ENCODE data around the gene PRDX1.

PRDX1 gene

DNA sequence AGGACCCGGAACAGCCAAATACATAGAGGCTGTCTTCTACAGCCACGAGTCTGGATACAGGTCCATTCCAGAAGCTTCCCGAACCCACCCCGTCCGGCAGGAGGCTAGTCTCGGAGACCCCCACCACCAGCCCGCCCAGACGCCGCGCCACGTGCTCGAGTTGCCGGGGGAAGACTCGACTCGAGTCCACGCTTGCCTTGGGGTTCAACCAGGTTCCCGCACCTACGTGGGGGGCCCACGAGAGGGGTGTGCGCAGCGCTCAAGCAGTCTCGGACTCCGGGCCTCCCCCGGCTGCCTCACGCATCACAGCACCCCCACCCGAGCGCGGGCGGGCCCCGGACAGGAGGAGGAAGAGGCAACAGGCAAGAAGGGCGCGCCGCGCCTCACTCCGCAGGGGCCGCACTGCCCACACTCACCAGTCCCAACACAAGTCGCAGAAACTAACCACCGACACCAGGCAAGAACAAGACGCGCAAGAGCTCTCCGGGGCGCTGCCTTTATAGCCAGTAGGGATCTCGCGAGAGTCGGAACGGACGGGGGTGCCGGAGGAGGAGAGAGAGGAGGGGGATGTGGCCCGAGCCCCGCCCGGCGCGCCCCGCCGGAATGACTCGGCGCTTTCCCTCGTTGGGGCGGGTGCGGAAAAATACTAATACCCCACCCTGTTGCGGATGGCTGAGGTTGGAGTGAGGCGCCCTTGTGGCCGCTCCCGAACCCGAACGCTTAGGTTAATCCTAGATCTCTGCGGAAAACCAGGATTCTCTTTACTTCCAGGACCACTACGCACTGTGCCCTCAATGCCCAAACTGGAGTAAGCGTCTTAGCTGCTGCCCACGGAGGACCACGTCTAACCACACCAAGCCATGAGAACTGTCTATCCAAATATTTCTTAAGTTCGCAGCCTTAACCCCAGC is at the start of gene PRDX1:
TSS of gene PRDX1 (minus strand) at position 472 of the 911 bp plus-strand sequence. CDS start 2,841 bp downstream, outside the sequence.
- peak; percentile 97 to 98 (median 97) for DNase-seq (ENCODE audit: low read depth in 3 of 3)

DNA sequence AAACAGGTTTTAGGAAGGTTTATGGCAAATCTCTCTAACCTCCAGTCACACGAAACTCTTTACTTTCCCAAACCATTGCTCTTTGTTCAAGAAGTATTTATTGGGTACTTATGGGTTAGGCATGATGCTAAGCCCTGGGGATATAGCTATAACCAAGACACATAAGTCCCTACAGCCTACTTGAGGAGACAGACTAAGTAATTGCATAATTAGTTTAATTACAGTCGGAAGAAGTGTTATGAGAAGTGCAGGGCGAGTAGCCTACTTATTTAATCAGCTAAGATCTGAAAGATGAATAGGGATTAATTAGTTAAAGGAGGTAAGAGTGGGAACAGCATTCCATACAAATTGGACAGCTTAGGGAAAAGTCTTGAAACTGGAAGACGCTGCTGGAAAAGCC is 48.9 kb upstream of the PRDX1 start:
- no peak for DNase-seq (ENCODE audit: low read depth in 3 of 3)

DNA sequence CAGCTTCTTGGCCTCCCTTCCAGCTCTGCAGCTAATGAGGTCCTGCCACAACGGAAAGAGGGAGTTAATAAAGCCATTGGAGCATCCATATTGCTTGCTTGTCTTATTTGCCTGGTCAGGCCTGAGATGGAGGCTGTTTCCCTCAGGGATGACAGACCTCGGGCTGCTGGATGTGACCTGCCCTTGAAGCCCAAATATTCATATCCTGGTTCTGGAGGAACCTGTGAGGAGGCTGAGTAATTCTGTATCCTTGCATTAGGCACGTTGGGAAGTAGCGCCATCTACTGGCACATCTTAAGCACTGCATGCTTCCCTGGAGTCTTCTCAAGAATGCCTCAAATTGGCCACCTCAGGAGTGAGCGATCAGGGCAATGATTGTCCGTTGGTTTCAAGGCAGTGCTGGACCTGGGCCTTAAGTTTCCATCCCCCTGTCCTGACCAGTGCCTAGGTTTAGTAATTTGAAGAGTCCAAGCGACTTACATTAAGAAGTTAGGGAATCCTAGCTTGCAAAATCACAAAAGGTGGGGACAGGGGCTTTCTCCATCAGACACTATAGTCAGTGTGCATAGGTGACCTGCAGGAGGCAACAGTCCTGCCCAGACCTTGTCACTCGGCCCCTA is 48.4 kb upstream of the PRDX1 start:
- DNase-seq (ENCODE audit: low read depth in 3 of 3) = peak; percentile 39 to 61 (median 42)

DNA sequence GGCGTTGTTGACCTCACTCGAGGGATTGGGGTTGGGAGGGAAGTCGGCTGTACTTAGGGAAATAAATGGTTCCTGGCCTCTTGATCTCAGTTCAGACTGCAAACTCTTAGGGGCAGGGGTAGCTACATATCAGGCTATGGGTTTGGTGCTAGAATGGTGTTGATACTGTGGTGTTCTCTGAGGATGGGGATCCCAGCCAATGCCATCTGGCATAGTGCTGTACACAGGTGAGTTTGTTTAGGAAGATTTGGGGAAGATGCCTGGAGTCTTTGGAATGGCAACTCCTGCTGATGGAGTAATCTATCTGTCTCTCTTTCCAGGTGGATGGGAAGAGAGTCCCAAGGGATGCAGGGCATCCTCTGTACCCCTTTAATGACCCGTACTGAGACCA is 47.9 kb upstream of the PRDX1 start:
- no peak for DNase-seq (ENCODE audit: low read depth in 3 of 3)

DNA sequence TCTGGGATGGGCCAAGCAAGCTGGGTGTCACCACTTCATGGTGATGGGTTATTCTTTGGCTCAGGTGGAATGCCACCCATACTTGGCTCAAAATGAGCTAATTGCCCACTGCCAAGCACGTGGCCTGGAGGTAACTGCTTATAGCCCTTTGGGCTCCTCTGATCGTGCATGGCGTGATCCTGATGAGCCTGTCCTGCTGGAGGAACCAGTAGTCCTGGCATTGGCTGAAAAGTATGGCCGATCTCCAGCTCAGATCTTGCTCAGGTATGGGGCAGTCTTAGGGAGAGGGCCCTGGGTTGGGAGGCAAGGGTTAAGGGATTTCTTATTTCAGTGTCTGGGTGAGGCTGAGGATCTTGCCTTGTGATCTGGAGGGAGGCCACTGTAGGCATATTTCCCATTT is 46.7 kb upstream of the PRDX1 start:
- DNase-seq (ENCODE audit: low read depth in 3 of 3) = no peak

DNA sequence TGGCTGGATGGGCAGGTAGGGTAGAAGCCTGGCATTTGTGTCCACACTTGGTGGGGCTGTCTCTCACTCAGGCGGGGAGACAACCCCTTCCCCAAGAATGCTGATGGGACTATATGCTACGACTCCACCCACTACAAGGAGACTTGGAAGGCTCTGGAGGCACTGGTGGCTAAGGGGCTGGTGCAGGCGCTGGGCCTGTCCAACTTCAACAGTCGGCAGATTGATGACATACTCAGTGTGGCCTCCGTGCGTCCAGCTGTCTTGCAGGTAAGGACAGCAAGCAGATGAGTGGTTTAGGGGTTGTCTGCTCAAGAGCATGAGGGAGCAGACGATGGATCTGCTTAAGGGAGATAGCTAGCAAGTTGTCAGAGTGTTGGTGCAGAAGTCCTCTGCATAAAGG is 46.2 kb upstream of the PRDX1 start:
- DNase-seq (ENCODE audit: low read depth in 3 of 3) = no peak

DNA sequence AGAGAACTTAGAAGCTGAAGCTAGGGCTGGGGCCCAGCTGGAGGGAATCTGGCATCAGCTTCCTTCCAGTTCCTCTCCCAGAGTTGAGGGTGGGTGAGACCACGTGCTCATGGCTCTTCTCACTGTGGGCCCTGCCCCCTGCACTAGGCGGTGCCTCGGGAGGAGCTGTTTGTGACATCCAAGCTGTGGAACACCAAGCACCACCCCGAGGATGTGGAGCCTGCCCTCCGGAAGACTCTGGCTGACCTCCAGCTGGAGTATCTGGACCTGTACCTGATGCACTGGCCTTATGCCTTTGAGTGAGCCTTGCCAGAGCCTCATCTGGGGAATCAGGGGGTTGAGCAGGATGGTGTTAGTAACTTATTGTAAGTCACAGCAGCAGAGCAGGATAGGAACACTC is 45.0 kb upstream of the PRDX1 start:
- no peak for DNase-seq (ENCODE audit: low read depth in 3 of 3)

DNA sequence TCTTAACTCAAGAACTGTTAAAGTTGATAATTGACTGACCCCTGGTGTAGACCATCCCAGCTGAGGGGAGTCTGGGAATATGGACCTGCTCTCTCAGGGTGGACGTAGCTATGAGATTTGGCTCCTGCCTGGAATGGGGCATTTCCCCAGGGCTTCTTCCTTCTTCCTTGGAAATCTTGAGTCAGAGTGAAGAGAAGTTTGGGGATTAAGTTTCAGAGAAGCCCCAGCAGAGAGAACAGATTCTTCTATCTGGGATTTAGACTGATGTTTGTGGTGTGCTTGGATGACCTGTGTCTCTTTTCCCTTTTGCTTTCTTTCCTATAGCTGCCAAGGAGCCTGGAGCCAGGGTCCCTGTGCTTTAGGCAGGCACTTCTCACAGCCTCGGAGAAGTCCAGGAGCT is 42.2 kb upstream of the PRDX1 start:
- no peak for DNase-seq (ENCODE audit: low read depth in 3 of 3)

DNA sequence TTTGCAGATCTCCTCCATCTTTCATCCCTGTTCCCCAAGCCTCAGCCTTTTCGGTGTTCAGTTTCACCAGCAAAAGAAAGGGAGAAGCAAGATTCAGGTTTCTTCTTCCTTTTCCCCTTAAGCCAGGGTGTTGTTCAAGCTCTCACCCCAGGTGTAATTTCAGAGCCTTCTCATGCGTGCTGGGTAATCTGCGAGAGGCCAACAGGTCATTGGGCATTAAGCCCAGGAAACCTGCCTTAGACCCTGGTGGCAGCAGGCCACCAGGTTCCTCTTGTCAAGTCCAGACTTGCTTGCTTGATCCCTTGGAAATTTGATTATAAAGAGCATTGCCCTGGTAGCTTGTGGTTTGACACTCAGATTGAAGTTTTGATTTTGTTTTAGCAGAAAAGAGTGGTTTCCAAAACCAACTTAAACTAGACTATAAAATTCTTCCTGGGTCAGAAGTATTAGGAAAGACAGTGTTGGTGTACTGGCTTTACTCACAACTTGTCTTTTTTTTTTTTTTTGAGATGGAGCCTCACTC is 35.8 kb upstream of the PRDX1 start:
- DNase-seq (ENCODE audit: low read depth in 3 of 3) = no peak

DNA sequence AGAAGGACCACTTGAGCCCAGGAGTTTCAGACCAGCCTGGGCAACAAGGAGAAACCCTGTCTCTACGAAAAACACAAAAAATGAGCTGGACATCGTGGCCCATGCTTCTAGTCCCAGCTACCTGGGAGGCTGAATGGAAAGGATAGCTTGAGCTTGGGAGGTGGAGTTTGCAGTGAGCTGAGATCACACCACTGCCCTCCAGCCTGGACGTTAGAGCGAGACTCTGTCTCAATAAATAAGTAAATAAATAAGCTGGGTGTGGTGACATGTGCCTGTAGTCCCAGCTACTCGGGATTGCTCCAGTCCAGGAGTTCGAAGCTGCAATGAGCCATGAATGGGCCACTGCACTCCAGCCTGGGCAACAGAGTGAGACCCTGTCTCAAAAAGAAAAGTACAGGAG is 32.5 kb upstream of the PRDX1 start:
- DNase-seq (ENCODE audit: low read depth in 3 of 3) = no peak

DNA sequence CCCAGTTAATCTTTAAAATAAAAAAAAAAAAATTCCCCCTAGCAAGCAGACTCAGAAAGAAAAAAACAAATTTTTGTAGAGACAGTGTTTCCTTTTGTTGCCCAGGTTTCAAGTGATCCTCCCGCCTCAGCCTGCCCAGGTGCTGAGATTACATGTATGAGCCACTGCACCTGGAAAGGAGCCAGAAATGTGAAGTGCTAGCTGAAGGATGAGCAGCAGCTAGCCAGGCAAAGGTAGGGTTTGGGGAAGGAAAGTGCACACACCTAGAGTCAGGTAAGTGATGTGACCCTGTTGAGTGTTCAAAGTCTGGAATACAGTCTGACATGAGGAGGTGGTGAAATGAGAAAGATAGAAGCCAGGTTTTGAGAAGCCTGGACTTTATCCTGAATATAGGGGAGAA is 30.6 kb upstream of the PRDX1 start:
- no peak for DNase-seq (ENCODE audit: low read depth in 3 of 3)

DNA sequence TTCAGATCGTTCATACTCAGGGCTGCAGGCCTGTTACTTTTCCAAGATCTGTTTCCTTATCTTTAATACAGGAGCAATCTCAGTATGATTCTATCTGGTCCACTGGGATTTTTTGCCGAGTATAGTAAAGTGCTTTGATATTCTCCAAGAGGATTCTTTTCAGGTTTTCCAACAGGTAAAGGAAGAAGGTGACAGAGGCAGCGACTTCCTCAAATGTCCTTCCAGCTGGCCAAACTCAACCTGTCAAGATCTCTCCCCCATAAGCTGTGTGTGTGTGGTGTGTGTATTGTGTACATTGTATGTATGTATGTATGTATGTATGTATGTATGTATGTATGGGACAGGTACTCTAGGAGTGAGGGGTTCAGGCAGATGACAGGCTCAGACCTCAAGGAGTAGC is 30.0 kb upstream of the PRDX1 start:
- no peak for DNase-seq (ENCODE audit: low read depth in 3 of 3)

DNA sequence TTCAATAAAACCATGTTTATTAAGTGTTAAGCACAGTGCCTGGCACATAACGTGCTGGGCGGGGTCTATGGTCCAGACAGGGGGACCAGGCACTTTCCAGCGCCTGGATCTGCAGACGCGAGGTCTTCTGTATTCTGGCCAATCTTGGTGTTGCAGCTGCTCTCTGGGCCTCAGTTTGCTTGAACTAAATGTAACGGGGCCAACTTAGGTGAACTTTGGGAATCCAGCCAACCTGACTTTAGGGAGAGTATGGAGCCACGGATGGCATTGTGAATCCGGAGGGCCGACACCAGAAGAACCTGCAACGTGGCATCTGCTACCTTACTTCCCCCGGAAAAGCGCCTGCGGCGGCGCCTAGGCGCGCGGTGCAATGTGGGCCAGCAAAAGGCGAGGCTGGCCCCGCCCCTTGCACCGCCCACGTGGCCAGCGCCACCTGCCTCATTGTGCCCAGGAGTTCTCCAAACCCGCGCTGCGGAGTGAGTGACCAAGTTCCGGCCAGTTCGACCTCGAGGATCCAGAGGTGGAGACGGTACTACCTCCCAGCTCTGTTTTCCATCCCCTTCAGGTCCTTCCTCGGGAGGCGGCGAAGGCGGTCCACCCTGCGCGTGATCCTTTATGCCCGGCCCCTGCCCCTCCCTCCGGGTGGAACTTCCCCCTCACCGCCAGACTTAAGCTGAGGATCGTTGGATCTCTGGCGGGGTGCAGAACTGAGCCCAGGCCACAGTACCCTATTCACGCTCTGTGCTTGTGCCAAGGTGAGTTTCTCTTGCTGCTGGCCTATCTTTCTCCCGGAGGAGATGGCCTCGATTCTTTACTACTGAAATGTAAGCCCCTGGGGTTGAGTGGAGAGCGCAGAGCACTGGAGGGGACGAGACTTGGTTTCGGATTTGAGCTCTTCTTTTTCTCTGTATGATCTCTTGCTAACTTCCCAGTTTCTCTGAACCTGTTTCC is 29.0 kb upstream of the PRDX1 start, which contains the start of gene AKR1A1:
TSS of gene AKR1A1 (plus strand) at position 426 of the 951 bp plus-strand sequence. CDS start 10,969 bp downstream, outside the sequence.
- peak; percentile 77 to 82 (median 81) for DNase-seq (ENCODE audit: low read depth in 3 of 3)

DNA sequence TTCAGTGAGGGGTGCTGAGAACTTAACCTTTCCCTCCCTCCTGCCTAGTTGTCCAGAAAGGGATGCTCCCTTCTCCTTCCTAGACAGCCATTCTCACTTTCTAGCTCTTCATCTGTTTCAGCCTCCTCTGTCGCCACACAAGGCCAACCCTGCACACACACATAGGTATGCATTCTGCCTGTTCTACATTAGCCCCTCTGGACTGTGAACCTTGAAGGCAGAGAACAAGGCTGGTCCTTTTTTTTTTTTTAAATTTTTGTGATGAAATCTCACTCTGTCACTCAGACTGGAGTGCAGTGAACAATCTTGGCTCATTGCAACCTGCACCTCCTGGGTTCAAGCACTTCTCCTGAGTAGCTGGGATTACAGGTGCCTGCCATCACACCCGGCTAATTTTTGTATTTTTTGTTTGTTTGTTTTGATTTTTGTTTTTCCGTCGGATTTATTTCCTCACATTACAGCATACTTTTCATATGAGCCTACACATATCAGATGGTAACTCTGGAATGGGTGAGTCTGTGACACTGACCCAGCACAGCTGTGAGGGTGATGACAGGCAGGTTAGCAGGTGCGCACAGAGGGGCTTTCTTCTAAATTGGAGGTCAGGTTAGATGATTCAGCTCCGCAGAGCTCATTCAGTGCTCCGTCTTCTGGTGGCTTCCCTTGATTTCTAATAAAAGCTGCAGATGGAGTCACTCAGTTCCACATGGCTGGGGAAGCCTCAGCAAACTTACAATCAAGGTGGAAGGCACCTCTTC is 24.0 kb upstream of the PRDX1 start:
- no peak for DNase-seq (ENCODE audit: low read depth in 3 of 3)

DNA sequence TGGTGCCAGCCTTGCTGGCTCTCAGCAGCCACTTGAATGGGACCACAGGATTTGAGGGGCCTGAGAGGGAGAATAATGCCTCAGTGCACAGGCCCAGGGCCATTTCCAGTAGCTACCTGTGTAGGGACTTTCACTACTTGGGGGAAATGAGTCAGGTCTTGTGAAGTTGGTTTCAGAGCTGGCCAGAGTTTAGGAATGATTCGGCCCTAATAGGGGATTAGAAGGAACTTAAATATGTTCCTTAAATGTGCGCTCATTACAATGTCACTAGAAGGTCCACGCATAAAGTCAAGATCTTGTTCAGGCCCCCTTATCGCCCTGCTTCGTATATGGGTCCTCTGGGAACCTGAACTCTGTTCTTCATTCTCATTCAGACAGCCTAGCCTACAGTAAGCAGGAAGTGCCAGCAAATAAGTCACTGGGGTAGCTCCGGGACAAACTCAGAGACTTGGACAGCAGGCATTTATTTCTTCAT is 23.4 kb upstream of the PRDX1 start:
- DNase-seq (ENCODE audit: low read depth in 3 of 3) = no peak

DNA sequence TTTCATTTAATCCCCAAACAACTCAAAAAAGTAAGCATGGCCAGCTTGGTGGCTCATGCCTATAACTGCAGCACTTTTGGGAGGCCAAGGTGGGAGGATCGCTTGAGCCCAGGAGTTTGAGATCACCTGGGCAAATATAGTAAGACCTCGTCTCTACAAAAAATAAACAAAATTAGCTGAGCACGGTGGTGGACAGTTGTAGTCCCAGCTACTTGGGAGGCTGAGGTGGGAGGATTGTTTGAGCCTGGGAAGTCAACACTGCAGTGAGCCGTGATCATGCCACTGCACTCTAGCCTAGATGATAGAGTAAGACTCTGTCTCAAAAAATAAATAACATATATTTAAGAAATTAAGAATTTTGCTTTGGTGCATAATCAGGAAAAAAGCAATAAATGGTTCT is 22.8 kb upstream of the PRDX1 start:
- DNase-seq (ENCODE audit: low read depth in 3 of 3) = no peak

DNA sequence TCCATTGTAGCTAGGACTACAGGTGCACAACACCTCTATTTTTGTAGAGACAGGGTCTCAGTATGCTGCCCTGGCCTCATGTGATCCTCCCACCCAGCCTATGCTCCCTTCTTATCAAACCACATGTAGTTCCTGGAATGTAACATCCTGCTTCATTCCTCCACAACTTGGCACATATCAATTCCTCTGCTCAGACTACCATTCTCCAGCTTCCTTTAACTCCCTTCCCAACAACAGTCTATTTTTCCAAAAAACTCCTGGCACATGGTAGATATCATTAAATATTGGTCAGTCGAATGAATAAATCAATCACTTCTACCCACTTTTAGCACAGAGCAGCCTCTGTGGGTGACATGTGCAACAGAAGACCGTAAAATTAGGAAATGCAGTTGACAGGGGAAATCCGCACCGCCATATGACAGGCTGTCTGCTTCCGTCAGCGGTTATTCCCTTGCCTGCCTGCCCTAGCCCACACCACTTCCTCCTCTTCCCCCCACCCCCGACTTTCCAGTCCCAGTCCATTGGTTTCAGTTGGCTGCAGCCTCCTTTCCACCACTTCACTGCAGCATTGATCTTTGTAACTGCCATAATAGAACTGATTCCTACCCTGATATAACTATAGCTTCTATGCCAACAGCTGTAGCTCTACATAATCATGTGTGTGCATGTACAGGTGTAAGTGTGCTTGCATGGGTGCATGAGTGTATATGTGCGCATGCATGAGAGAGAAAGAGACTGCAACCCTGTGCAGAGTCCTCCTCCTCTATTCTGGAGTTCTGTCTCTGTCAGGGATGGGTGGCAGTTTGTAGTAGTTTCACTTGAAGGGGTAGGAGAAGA is 22.1 kb upstream of the PRDX1 start:
- peak; percentile 33 to 76 (median 61) for DNase-seq (ENCODE audit: low read depth in 3 of 3)

DNA sequence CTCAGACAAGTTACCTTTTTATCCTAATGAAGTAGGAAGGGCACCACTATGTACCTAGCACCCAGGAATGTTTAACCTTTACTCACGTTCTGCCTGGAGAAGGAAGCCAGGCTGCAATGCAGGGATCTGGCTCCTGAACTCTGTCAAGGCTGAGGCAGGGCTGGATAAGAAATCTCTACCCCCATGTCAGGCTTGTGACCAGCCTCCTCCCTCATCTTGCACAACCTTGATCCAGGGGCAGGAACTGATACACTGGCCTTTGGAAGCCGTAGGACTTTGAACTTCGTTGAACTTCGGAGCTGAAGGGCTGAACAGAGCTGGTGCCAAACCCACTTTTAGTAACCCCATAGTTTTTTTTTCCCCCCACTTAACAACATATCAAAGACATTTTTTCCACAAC is 20.9 kb upstream of the PRDX1 start:
- DNase-seq (ENCODE audit: low read depth in 3 of 3) = no peak

DNA sequence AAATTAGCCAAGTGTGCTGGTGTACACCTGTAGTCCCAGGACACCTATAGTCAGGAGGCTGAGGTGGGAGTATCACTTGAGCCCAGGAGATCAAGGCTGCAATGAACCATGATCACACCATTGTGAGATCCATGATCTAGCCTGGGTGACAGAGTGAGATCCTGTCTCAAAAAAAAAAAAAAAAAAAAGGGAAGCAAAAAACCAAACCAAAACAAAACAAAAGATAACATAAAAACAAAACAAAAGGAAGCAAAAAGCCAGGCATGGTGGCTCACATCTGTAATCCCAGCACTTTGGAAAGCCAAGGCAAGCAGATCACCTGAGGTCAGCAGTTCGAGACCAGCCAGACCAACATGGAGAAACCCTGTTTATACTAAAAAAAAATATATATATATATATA is 19.5 kb upstream of the PRDX1 start:
- DNase-seq (ENCODE audit: low read depth in 3 of 3) = no peak

DNA sequence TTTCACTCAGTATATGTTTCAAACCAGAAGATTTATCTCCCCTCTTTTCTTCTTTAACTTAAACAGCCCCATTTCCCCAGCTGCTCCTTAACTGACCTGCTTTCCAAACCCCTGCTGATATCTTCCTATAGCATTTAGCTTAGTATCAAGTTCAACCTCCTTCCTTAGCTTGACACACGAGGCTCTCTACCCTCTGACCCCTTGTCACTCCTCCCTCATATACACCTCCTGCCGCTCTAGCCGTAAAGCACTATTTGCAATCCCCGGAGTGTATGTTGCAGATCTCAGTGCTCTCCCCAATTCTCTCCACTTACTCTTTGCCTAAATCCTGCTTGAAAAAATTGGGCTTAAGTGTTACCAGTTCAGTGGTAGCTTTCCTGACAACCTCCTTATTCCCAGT is 15.2 kb upstream of the PRDX1 start:
- DNase-seq (ENCODE audit: low read depth in 3 of 3) = no peak
